ENCODE data around the gene KAT5.
A peak's percentile ranks its signal among the peaks of the same experiment; 100 is the strongest.
"Not testable (repeated sequence)": the region's sequence is repeated elsewhere in the genome, so short reads cannot be mapped to it uniquely, and the experiment has no call there.

KAT5 gene

GRCh38 chr11:65711785-65712632 is at the start of gene KAT5:
KAT5 (plus strand) TSS chr11:65712252; CDS start chr11:65712268, 16 bp downstream.
- peak; percentile 97 for DNase-seq

GRCh38 chr11:65662799-65663638 is 49.0 kb upstream of the KAT5 start, which contains the start of gene RELA:
RELA (minus strand) TSS chr11:65662916; CDS start chr11:65662832, 84 bp downstream.
- peak; percentile 90 for DNase-seq

- peak; percentile 60 for DNase-seq
These were observed 48.3 kb upstream of the KAT5 start for GRCh38 chr11:65663639-65664200.

- no peak for DNase-seq
These were observed 39.7 kb upstream of the KAT5 start for GRCh38 chr11:65672180-65672860.

- no peak for DNase-seq
These were observed 39.1 kb upstream of the KAT5 start for GRCh38 chr11:65672982-65673381.

GRCh38 chr11:65680192-65680743 is 31.8 kb upstream of the KAT5 start:
- DNase-seq: no peak

- not testable (repeated sequence) for DNase-seq
These were observed 28.6 kb upstream of the KAT5 start for GRCh38 chr11:65683480-65683879.

GRCh38 chr11:65685981-65686380 is 26.1 kb upstream of the KAT5 start:
- no peak for DNase-seq

- DNase-seq: not testable (repeated sequence)
These were observed 20.2 kb upstream of the KAT5 start for GRCh38 chr11:65691847-65692246.

- DNase-seq: no peak
These were observed 19.7 kb upstream of the KAT5 start for GRCh38 chr11:65692367-65692766.

- no peak for DNase-seq
These were observed 16.4 kb upstream of the KAT5 start for GRCh38 chr11:65695459-65696241.

- no peak for DNase-seq
These were observed 15.1 kb upstream of the KAT5 start for GRCh38 chr11:65696802-65697552.

- DNase-seq: no peak
These were observed 13.8 kb upstream of the KAT5 start for GRCh38 chr11:65698205-65698604.

- no peak for DNase-seq
These were observed 12.7 kb upstream of the KAT5 start for GRCh38 chr11:65699306-65699705.

GRCh38 chr11:65700399-65700798 is 11.7 kb upstream of the KAT5 start:
- no peak for DNase-seq

GRCh38 chr11:65701686-65702085 is 10.4 kb upstream of the KAT5 start:
- no peak for DNase-seq

GRCh38 chr11:65703846-65704245 is 8.2 kb upstream of the KAT5 start:
- DNase-seq: no peak

- peak; percentile 62 for DNase-seq
These were observed 5.7 kb upstream of the KAT5 start for GRCh38 chr11:65706303-65706763.

- DNase-seq: not testable (repeated sequence)
These were observed 5.0 kb upstream of the KAT5 start for GRCh38 chr11:65707002-65707401.

- DNase-seq: no peak
These were observed 3.6 kb upstream of the KAT5 start for GRCh38 chr11:65708451-65708850.

GRCh38 chr11:65709661-65710060 is 2.4 kb upstream of the KAT5 start:
- no peak for DNase-seq

All from CD4-positive, alpha-beta T cell treated with Interleukin-6 for 4 hours (primary cell).